ENCODE results near the gene FDXR.

FDXR gene

GRCh38 chr17:74822335-74822938, 50.4 kb downstream of the FDXR start:
- H3K4me2 ChIP-seq (ENCODE audit: low read length): no peak overlapping the region
- no peak overlapping the region for H2BK120ac ChIP-seq (ENCODE audit: low read depth, low read length)
- no peak overlapping the region for H3K27ac ChIP-seq (ENCODE audit: low read depth, low read length)
- H4K8ac ChIP-seq (ENCODE audit: low read depth, low read length): no peak overlapping the region
- no peaks in the 10 kb centered on the region for H3K27me3 ChIP-seq (ENCODE audit: insufficient read depth, low read length, poor library complexity)
- H2AK5ac ChIP-seq (ENCODE audit: low read length): no peak overlapping the region
- no peak overlapping the region for H3K9ac ChIP-seq (ENCODE audit: low read length)
- no peaks in the 10 kb centered on the region for H3K79me1 ChIP-seq (ENCODE audit: low read length)
- H2BK15ac ChIP-seq (replicated peaks; ENCODE audit: low read depth): no peak overlapping the region
- H3K79me2 ChIP-seq (ENCODE audit: control insufficient read depth, insufficient read depth, low read length): no peaks in the 10 kb centered on the region
- peaks cover 2% of the 10 kb centered on the region for H3K4me1 ChIP-seq (ENCODE audit: control insufficient read depth, low read depth, low read length)
- no peak for DNase-seq
- WGBS (ENCODE audit: extremely low coverage, insufficient coverage, low lambda C conversion rate): no CpG with 5 or more reads among the region's 15 CpGs
- no peak overlapping the region for H3K4me3 ChIP-seq (ENCODE audit: low read length)
- H3K56ac ChIP-seq (ENCODE audit: low read length): no peak overlapping the region
- H3K36me3 ChIP-seq (ENCODE audit: control insufficient read depth, insufficient read depth, low read length): no peaks in the 10 kb centered on the region
- no peak overlapping the region for H3K23ac ChIP-seq (ENCODE audit: low read length)
- no peak overlapping the region for H3K4ac ChIP-seq (ENCODE audit: low read depth, low read length)
- H4K5ac ChIP-seq (ENCODE audit: low read length): no peak overlapping the region
- no peak overlapping the region for H2BK5ac ChIP-seq (ENCODE audit: low read length)
- no peak overlapping the region for H3K18ac ChIP-seq (ENCODE audit: low read length)

DNA sequence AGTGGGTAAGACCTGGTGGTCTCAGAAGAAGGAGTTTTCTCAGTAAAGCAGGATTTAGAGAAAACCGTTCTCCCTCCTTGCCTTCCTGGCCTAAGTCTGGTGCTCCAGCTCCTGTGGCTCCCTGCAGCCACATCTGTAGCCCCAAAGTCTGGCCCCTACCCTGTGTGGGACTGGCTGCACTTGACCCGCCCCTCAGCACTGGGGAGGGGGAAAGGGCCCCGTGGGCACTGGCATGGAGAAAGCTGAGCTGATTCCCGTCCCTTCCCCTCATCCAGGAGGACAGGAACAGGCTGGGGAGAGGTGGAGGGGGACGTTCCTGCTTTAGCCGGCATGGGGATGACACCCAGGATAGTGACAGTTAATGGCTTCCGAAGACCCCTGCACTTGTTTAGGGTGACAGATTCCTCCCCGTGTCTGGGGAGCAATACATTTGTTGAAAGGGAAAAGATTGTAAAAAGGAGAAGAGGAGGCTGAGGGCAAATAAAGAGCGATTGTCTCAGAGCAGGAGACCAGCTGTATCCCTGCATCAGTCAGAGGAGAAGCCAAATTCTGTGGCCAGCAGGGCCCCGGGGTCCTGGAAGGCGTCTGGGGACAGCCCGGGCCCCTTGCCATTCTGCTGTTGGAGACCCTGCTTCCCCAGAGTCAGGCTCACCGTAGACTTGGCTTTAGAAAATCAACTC, 51.0 kb downstream of the FDXR start:
- no peak overlapping the region for H3K9ac ChIP-seq (ENCODE audit: low read length)
- no peak overlapping the region for H2BK120ac ChIP-seq (ENCODE audit: low read depth, low read length)
- H3K4me1 ChIP-seq (ENCODE audit: control insufficient read depth, low read depth, low read length): peaks cover 2% of the 10 kb centered on the region
- no peak overlapping the region for H3K4me2 ChIP-seq (ENCODE audit: low read length)
- no peak overlapping the region for H3K4me3 ChIP-seq (ENCODE audit: low read length)
- no peak overlapping the region for H3K4ac ChIP-seq (ENCODE audit: low read depth, low read length)
- no peaks in the 10 kb centered on the region for H3K36me3 ChIP-seq (ENCODE audit: control insufficient read depth, insufficient read depth, low read length)
- H4K5ac ChIP-seq (ENCODE audit: low read length): no peak overlapping the region
- no peak overlapping the region for H3K18ac ChIP-seq (ENCODE audit: low read length)
- H2BK5ac ChIP-seq (ENCODE audit: low read length): no peak overlapping the region
- DNase-seq: no peak
- WGBS (ENCODE audit: extremely low coverage, insufficient coverage, low lambda C conversion rate): no CpG with 5 or more reads among the region's 13 CpGs
- H3K27ac ChIP-seq (ENCODE audit: low read depth, low read length): no peak overlapping the region
- H4K8ac ChIP-seq (ENCODE audit: low read depth, low read length): no peak overlapping the region
- no peak overlapping the region for H3K56ac ChIP-seq (ENCODE audit: low read length)
- H3K79me1 ChIP-seq (ENCODE audit: low read length): no peaks in the 10 kb centered on the region
- no peaks in the 10 kb centered on the region for H3K27me3 ChIP-seq (ENCODE audit: insufficient read depth, low read length, poor library complexity)
- H2AK5ac ChIP-seq (ENCODE audit: low read length): no peak overlapping the region
- H3K23ac ChIP-seq (ENCODE audit: low read length): no peak overlapping the region
- no peak overlapping the region for H2BK15ac ChIP-seq (replicated peaks; ENCODE audit: low read depth)
- no peaks in the 10 kb centered on the region for H3K79me2 ChIP-seq (ENCODE audit: control insufficient read depth, insufficient read depth, low read length)

DNA sequence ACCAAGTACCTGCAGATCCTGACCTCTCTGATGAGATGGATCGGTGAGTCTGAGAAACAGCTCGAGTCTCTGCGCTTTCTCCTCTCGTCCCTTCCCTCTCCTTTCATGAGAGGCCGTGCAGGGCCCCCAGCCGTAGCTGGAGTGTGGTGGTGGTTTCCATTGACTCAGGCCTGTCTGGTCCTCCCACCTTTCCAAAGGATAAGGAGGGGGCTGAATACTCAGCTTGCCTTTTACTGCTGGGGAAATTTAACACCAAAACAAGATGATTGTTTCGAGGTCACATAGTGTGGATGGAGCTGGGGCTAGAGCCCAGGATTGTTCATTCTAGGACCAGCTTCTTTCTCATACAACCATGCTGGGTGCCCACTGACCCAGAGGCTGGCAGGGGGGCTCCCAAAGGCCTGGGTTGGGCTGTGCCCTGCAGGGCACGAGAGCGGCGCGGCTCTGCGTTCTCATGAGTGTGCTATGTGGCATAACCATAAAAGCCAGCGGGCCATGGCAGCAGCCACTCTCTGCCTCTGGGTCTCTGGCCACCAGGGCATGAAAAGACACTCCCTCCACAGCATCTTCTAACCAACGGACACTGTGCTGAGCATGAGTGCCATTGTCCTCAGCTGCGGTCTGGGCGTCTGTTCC, 52.9 kb downstream of the FDXR start:
- H3K79me2 ChIP-seq (ENCODE audit: control insufficient read depth, insufficient read depth, low read length): no peaks in the 10 kb centered on the region
- WGBS (ENCODE audit: extremely low coverage, insufficient coverage, low lambda C conversion rate): no CpG with 5 or more reads among the region's 16 CpGs
- no peak overlapping the region for H2AK5ac ChIP-seq (ENCODE audit: low read length)
- H3K4me1 ChIP-seq (ENCODE audit: control insufficient read depth, low read depth, low read length): peaks cover 2% of the 10 kb centered on the region
- no peaks in the 10 kb centered on the region for H3K27me3 ChIP-seq (ENCODE audit: insufficient read depth, low read length, poor library complexity)
- H3K23ac ChIP-seq (ENCODE audit: low read length): no peak overlapping the region
- H2BK5ac ChIP-seq (ENCODE audit: low read length): no peak overlapping the region
- H3K4me2 ChIP-seq (ENCODE audit: low read length): no peak overlapping the region
- H4K8ac ChIP-seq (ENCODE audit: low read depth, low read length): no peak overlapping the region
- no peak overlapping the region for H3K9ac ChIP-seq (ENCODE audit: low read length)
- H3K36me3 ChIP-seq (ENCODE audit: control insufficient read depth, insufficient read depth, low read length): no peaks in the 10 kb centered on the region
- no peak overlapping the region for H4K5ac ChIP-seq (ENCODE audit: low read length)
- H3K18ac ChIP-seq (ENCODE audit: low read length): no peak overlapping the region
- H2BK120ac ChIP-seq (ENCODE audit: low read depth, low read length): no peak overlapping the region
- no peaks in the 10 kb centered on the region for H3K79me1 ChIP-seq (ENCODE audit: low read length)
- no peak overlapping the region for H3K4me3 ChIP-seq (ENCODE audit: low read length)
- H3K27ac ChIP-seq (ENCODE audit: low read depth, low read length): no peak overlapping the region
- H2BK15ac ChIP-seq (replicated peaks; ENCODE audit: low read depth): no peak overlapping the region
- no peak overlapping the region for H3K4ac ChIP-seq (ENCODE audit: low read depth, low read length)
- no peak for DNase-seq
- no peak overlapping the region for H3K56ac ChIP-seq (ENCODE audit: low read length)

- H3K36me3 ChIP-seq (ENCODE audit: control insufficient read depth, insufficient read depth, low read length): no peaks in the 10 kb centered on the region
- no peak overlapping the region for H3K4me2 ChIP-seq (ENCODE audit: low read length)
- no peak overlapping the region for H2AK5ac ChIP-seq (ENCODE audit: low read length)
- no peak overlapping the region for H2BK15ac ChIP-seq (replicated peaks; ENCODE audit: low read depth)
- no peaks in the 10 kb centered on the region for H3K27me3 ChIP-seq (ENCODE audit: insufficient read depth, low read length, poor library complexity)
- H3K18ac ChIP-seq (ENCODE audit: low read length): no peak overlapping the region
- H3K79me1 ChIP-seq (ENCODE audit: low read length): no peaks in the 10 kb centered on the region
- no CpG with 5 or more reads among the region's 16 CpGs for WGBS (ENCODE audit: extremely low coverage, insufficient coverage, low lambda C conversion rate)
- no peaks in the 10 kb centered on the region for H3K79me2 ChIP-seq (ENCODE audit: control insufficient read depth, insufficient read depth, low read length)
- H3K27ac ChIP-seq (ENCODE audit: low read depth, low read length): no peak overlapping the region
- H2BK120ac ChIP-seq (ENCODE audit: low read depth, low read length): no peak overlapping the region
- no peak overlapping the region for H2BK5ac ChIP-seq (ENCODE audit: low read length)
- no peak overlapping the region for H3K56ac ChIP-seq (ENCODE audit: low read length)
- no peak overlapping the region for H4K5ac ChIP-seq (ENCODE audit: low read length)
- no peak overlapping the region for H3K4ac ChIP-seq (ENCODE audit: low read depth, low read length)
- H3K4me3 ChIP-seq (ENCODE audit: low read length): no peak overlapping the region
- H3K4me1 ChIP-seq (ENCODE audit: control insufficient read depth, low read depth, low read length): peaks cover 2% of the 10 kb centered on the region
- peak; percentile 73 for DNase-seq
- no peak overlapping the region for H3K9ac ChIP-seq (ENCODE audit: low read length)
- H4K8ac ChIP-seq (ENCODE audit: low read depth, low read length): no peak overlapping the region
- no peak overlapping the region for H3K23ac ChIP-seq (ENCODE audit: low read length)
Observed at GRCh38 chr17:74818291-74818938, 54.4 kb downstream of the FDXR start.

- no peaks in the 10 kb centered on the region for H3K79me1 ChIP-seq (ENCODE audit: low read length)
- H3K36me3 ChIP-seq (ENCODE audit: control insufficient read depth, insufficient read depth, low read length): no peaks in the 10 kb centered on the region
- no peak overlapping the region for H3K23ac ChIP-seq (ENCODE audit: low read length)
- no peak overlapping the region for H4K8ac ChIP-seq (ENCODE audit: low read depth, low read length)
- no peak overlapping the region for H3K4ac ChIP-seq (ENCODE audit: low read depth, low read length)
- no peak overlapping the region for H2BK15ac ChIP-seq (replicated peaks; ENCODE audit: low read depth)
- H2AK5ac ChIP-seq (ENCODE audit: low read length): no peak overlapping the region
- peaks cover 2% of the 10 kb centered on the region for H3K4me1 ChIP-seq (ENCODE audit: control insufficient read depth, low read depth, low read length)
- H3K27ac ChIP-seq (ENCODE audit: low read depth, low read length): no peak overlapping the region
- H2BK120ac ChIP-seq (ENCODE audit: low read depth, low read length): no peak overlapping the region
- no peak overlapping the region for H3K18ac ChIP-seq (ENCODE audit: low read length)
- no peak overlapping the region for H3K56ac ChIP-seq (ENCODE audit: low read length)
- no peak overlapping the region for H3K4me3 ChIP-seq (ENCODE audit: low read length)
- H3K4me2 ChIP-seq (ENCODE audit: low read length): no peak overlapping the region
- no peak for DNase-seq
- no peak overlapping the region for H3K9ac ChIP-seq (ENCODE audit: low read length)
- H3K27me3 ChIP-seq (ENCODE audit: insufficient read depth, low read length, poor library complexity): no peaks in the 10 kb centered on the region
- no peak overlapping the region for H2BK5ac ChIP-seq (ENCODE audit: low read length)
- WGBS (ENCODE audit: extremely low coverage, insufficient coverage, low lambda C conversion rate): no CpG with 5 or more reads among the region's 18 CpGs
- H4K5ac ChIP-seq (ENCODE audit: low read length): no peak overlapping the region
- no peaks in the 10 kb centered on the region for H3K79me2 ChIP-seq (ENCODE audit: control insufficient read depth, insufficient read depth, low read length)
Observed at GRCh38 chr17:74816905-74817620, 55.7 kb downstream of the FDXR start.

Measured in mesendoderm (in vitro differentiated cells).